Right ventricle myocardium superior (tissue), 1 donor: ENCODE data around the gene SPATS1. TPM values are rescaled to one million over a fixed set of nuclear protein-coding genes. Genes with fewer than 3 reads are reported as not detected.
"Not testable (repeated sequence)": the region's sequence is repeated elsewhere in the genome, so short reads cannot be mapped to it uniquely, and the experiment has no call there.

ENCODE experiments used
- ATAC-seq: fragments of 200-7000 bp; cut with Tn5 transposase; one replicate; pipeline ENCODE4 v1.9.1; 2020; ENCODE audit warnings: mild to moderate bottlenecking; ENCODE audit not compliant: poor library complexity
- DNase-seq: peaks from one replicate; pipeline ENCODE4 v3.0.0-alpha.2; 2020
- intact Hi-C: fragments of 100-400 bp; cut with DNase I; formaldehyde crosslinking; loops from one replicate; pipeline ENCODE4 v1.11.2; 2022
- total RNA-seq: library from RNA; stranded (reverse); fragmentation: NEBNext Ultra II Directional; extraction: Animal tissue kit (Norgen Biotek cat#: 25700); gene quantifications from one replicate; pipeline ENCODE4 v1.2.1, GENCODE V29; 2021
- donor health status: DM: no; HTN: yes; CAD: no; lungs with severe emphysema.

SPATS1 gene
- total RNA-seq, 1 donor from 2014 or later, result not detected

DNA sequence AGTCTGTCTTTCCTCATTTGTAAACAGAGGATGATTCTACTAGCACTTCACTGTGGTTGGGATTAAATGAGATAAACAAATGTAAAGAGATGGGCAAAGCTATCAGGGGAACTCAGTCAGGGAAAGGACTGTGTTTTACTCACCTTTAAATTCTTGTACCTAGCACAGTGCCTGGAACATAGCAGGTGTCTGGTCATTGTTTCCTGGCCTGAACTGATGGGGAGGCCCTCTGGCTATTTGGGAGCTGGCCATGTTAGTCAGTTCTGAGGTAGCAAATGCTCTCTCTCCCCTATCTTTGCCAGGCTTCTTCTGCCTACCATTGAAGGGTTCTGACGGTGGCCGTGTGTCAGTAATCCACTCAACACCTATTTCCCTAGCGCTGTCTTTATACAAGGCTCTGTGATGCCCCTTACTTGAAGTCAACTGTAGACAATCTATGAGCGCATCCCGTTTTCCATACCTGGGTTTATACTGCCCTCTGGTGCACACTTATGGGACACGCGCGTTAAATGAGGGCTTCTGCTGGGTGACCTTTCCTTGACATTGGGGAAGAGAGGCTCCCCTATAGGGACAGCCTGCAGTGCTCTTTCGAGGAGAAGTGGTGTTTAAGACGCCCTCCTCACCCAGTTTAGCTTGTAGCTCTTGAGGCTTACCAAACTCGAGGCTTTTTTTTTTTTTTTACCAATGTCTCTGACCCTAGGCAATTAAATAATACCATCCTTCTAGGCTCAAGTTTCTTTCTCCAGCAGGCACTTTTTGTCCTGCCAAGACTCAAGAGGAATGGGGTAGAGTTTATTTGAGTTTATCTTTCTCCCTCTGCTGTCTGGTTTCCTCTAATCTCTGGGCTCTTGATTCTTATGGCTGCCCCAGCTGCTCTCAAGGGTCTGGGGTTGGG lies 4.0 kb upstream of the SPATS1 start:
- peak; percentile 82 for ATAC-seq
- intact Hi-C loops, result loop anchor here (2.0 kb wide), 1 partner anchor 242 kb away; no protein-coding TSS in a partner anchor
- peak; percentile 55 for DNase-seq

DNA sequence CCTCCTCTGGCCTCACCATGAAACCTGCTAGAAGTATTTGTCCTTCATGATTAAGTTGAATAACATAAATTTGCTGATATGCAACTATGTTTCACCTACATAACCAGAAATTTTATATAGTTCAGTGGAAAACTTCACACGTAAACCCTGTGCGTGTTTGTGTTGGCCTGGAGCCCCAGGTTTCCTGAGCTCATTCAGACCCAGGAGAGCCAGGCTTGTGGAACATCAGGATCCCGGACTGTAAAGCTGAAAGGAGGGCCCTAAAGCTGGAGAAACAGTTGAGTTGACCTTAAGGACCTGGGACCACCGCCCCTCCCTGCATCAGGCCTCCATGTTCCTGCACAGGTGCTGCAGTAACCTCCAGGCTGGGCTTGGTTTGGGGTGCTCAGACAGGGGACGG lies 3.1 kb upstream of the SPATS1 start:
- DNase-seq, result no peak
- intact Hi-C loops, result loop anchor here (2.0 kb wide), 1 partner anchor 242 kb away; no protein-coding TSS in a partner anchor
- no peak for ATAC-seq

DNA sequence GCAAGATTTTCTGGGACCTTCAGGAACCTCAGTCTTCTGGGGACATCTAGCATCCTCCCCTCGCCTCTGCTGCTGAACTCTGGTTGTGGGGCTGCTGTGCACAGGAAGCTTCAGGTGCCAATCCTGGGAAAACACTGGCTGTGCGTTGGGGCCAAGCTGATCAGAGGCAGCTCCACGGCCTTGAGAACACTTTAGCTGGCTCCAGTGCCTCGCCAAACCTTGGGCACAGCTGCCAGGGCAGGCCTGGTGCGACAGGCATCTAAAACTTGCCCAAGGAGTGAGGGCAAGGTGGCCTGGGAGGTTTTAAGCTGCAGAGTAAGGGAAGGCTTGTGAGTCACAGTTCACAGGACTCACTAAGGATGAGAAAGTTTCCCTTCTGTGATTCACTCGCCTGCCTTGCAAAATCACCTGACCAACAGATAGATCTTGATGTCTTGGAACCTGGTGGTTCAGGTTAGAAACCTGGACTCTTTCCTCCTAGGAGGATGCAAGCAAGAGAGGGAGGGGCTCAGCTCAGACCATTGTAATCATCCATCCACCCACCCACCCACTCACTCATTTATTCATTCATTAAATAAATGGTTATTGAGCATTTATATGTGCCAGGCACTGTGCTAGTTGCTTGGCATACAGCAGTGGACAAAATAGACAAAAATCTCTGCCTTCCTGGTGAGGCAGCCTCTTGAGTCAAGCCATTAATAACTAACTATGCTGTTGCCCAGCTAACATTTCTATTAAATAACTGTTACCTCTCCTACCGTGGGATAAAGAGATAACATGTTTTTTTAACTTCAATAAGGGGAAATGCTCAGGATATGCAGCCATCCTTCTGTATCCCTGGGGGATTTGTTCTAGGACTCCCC lies 2.5 kb upstream of the SPATS1 start:
- no peak for DNase-seq
- ATAC-seq, result no peak
- intact Hi-C loops, result loop anchor here (2.0 kb wide), 1 partner anchor 243 kb away; no protein-coding TSS in a partner anchor

DNA sequence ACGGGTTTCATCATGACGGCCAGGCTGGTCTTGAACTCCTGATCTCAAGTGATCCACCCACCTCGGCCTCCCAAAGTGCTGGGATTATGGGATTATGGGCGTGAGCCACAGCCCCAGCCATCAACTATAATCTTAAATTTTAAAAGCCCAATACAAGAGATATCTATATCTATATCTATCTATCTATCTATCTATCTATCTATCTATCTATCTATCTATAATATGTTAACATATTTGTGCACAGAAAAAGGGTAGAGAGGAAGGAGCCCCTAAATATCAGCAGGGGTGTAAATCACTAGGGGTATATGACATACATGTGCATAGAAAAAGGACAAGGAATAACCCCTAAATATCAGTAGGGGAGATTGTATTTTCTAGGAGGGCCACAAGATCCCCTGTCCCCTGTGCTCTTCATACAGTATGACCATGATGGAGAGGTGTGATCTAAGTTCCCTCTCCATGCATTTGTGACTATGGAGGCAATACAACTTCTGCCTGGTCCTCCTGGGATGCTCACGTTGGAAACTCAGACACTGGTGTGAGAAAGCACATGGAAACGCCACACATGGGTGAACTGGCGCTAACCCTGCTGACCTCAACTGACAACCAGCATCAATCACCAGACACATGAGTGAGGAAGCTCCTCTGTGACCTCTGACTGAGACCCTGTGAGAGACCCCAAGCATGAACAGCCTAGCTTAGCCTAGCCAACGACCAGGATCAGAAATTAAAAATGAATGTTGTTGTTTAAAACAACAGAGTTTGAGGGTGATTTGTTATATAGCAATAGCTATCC lies 1.2 kb upstream of the SPATS1 start:
- intact Hi-C loops, result no loop called here
- DNase-seq, result no peak
- ATAC-seq, result no peak

DNA sequence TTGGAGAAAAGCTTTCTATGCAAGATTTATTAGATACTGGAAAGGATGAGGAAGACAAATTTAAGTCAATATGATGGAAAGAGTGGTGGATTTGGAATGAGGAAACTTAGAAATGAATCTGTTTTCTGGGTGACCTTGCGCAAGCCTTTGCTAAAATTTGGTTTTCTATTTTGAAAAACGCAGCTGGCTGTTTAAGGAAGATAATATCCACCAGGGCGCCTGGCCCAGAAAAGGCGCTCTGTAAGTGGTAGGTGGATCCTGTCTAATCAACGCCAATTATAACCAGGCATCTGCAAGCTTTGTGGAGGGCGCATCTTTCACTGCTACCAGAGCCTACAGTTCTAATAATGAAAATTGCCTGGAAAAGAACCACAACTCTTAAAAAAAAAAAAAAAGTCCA lies 398 bp upstream of the SPATS1 start:
- intact Hi-C loops, result no loop called here
- ATAC-seq (peak; percentile 52), DNase-seq (peak; percentile 43)

DNA sequence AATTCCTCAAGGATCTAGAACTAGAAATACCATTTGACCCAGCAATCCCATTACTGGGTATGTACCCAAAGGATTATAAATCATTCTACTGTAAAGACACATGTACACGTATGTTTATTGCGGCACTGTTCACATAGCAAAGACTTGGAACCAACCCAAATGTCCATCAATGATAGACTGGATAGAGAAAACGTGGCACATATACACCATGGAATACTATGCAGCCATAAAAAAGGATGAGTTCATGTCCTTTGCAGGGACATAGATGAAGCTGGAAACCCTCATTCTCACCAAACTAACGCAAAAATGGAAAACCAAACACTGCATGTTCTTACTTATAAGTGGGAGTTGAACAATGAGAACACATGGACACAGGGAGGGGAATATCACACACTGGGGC lies 4.4 kb downstream of the SPATS1 start:
- DNase-seq, intact Hi-C loops, ATAC-seq: not testable (repeated sequence)

DNA sequence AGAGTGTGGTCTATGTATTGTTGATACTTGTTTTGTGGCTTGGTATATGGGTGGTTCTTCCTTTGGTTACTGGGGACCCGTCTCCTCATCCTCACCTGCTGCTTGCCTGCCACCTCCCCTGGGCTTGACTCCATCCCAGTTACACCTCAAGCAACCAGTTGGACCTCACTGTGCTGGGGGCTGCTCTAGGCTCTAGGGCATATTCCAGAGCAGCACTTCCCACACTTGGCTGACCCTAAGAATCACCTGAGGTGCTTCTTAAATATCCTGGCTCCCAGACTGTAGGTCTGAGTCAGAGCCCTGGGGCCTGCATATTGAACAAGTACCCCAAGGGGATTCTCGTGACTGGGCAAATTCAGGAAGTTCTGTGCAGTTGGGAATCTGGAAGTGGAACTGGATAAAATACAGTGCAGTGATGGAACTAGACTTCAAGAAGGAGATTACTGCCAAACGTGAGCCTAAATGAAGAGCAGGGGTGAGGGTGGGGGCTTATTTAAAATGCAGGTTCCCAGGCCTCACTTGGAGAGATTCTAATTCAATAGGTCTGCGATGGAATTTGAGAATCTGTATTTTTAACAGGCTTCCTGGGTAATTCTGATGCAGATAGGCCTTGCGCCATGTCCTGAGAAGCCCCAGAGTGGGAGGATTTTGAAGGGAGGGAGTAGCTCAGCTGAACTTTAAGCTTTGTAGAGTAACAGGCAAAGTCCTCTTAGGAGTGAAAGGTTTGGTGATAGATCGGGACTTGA lies 7.6 kb downstream of the SPATS1 start:
- DNase-seq (no peak), ATAC-seq (no peak)
- intact Hi-C loops, result no loop called here

DNA sequence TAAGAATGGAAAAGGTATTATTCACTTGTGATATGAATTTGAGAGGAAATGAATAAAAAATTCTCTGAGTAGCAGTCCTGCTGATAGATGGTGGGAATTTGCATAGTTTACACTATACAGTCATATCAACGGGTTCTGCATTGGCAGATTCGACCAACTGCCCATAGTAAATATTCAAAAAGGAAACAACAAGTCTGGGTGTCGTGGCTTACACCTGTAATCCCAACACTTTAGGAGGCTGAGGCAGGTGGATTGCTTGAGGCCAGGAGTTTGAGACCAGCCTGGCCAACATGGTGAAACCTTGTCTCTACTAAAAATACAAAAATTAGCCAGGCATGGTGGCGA lies 8.2 kb downstream of the SPATS1 start:
- intact Hi-C loops, ATAC-seq, DNase-seq: not testable (repeated sequence)

DNA sequence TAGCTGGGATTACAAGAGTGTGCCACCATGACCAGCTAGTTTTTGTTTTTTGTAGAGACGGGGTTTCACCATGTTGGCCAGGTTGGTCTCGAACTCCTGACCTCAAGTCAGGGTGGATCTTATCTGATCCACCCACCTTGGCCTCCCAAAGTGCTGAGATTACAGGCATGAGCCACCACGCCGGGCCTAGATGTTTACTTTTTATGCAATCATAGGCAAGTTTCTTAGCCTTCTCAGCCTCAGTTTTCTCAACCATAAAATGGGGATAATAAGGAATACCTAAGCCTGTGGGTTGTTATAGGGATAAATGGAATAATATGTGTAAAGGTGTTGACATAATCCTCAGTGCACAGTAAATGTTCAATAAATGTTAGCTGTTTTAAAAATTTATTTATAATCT lies 9.8 kb downstream of the SPATS1 start:
- no peak for DNase-seq
- intact Hi-C loops, result no loop called here
- ATAC-seq, result no peak

DNA sequence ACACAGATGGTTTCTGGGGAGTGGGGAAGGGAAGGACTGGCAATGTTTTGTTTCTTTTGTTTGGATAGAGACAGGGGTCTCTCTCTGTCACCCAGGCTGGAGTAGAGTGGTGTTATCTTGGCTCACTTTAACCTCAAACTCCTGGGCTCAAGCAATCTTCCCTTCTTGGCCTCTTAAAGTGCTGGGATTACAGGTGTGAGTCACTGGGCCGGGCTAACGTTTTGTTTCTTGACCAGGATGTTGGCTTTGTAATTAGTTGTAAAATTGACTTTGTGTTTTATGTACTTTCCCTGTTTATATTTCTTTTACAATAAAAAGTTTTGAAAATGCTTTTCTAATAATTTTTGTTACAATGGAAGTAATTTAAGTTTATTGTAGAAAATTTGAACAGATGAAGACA lies 10.9 kb downstream of the SPATS1 start:
- intact Hi-C loops, result no loop called here
- DNase-seq, result no peak
- ATAC-seq, result no peak

DNA sequence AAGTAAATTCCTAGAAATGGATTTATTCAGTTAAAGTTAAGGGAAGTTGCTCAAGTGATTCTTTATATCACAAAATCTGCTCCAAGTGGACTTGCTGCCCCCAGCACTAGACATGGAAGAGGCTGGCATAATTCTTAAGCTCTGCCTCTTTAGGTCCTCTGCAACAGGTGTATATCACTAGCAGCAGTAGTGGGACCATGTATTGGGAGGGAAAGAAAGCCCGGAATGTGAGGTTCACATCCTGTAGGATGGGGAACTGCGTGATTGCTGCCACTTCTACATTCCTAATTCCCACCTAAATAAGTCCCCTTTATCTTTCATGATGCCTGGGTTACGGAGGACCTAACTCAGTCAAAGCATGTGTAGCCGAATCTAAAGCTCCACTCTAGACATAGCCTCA lies 13.2 kb downstream of the SPATS1 start:
- DNase-seq, result no peak
- intact Hi-C loops, result no loop called here
- no peak for ATAC-seq

DNA sequence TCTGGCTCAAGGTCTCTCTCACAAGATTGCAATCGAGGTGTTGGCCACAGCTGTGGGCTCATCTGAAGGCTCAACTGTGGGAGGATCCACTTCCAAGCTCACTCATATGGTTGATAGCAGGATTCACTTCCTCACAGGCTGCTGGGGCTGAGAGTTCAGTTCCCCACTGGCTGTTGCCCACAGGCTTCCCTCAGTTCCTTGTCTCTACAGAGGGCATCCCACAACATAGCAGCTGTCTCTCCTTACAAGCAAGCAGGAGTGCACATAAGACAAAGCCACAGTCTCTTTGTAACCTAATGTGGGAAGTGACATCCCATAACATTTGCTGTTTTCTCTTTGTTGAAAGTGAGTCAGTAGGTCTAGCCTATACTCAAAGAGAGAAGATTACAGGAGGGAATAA lies 14.0 kb downstream of the SPATS1 start:
- intact Hi-C loops, result no loop called here
- ATAC-seq, result no peak
- no peak for DNase-seq

DNA sequence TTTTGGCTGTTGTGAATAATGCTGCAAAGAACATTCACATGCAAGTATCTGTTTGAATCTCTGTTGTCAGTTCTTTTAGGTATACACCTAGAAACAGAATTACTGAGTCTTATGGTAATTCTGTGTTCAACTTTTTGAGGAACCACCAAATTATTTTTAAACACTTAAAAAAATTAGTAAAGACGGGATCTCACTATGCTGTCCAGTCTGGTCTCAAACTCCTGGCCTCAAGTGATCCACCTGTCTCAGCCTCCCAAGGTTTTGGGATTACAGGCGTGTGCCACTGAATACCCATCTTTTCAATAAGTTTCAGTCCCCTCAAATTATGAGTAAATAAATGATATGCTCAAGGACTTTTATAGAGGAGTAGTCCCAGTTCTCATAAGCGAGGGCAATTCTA lies 17.5 kb downstream of the SPATS1 start:
- DNase-seq (no peak), ATAC-seq (no peak)
- intact Hi-C loops, result no loop called here

DNA sequence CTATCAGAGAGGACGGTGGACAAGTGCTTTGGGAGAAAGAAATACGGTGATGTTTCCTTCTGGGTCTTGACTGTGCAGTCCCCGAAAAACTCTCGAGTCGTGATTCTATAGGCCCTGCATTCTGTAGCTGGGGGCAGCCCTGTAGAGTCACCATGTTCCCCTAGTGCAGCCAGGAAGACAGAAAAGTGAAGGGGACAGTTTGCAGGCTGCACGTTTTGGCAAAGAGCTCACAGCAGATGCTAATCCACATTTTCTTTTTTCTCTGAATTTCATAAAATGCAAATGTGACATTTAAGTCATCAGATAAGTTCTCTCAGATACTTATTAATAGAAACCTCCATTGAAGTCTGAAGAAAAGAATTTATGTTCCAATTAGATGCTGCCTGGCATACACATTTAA lies 19.5 kb downstream of the SPATS1 start:
- intact Hi-C loops, result no loop called here
- ATAC-seq, result no peak
- no peak for DNase-seq

DNA sequence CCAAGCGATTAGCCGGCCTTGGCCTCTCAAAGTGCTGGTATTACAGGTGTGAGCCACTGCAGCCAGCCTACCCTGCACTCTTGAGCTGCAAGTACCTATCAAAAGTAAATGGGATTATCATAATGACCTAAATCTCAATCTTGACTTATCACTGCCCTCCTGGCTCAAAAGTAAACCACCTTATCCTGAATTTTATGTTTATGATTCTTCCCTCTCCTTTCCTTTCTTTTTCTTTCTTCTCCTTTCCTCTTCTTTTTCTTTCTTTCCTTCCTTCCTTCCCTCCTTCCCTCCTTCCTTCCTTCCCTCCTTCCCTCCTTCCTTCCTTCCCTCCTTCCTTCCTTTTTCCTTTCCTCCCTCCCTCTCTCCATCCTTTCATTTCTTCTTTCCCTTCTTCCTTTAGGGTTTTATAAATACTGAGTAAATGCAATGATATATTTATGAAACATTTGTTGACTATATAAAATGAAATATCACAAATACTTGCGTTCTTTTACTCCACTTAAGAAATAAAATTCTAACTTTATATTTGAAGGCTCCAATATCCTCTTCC lies 21.0 kb downstream of the SPATS1 start:
- ATAC-seq (no peak), DNase-seq (no peak)
- intact Hi-C loops, result no loop called here

DNA sequence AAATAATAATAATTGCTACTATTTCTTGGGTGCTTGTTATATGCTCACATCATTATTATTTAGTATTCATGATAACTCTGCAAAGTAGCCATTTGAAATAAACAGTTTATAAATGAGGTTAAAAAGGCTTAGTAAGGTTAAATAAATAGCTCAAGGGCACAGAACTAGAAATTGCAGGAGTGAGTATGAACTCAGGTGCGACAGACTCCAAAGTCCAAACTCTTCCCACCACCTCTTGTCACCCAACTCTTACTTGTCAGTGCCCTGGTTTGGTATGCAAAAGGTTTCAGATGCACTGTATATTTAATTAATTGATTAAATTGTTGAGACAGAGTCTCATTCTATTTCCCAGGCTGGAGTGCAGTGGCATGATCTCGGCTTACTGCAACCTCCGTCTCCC lies 24.3 kb downstream of the SPATS1 start:
- no peak for ATAC-seq
- intact Hi-C loops, result no loop called here
- no peak for DNase-seq

DNA sequence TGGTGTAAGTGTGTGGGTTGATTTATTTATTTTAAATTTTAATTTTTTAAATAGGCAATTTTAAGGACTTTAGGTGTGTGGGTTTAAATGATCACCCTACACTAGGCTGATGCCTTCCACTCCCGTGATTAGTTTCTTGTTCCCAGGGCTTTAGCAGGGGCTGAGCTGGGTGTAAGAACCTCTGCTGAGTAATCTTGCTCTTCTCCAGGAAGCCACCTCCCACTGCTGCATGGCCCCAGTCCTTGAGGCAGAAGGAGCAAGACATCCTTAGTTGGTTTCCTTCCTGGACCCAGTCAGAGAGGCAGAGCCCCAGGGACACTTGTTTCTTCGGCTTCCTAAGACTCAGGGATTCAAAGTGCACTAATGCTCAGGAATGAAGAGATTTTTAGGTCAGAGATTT lies 25.2 kb downstream of the SPATS1 start:
- intact Hi-C loops, result no loop called here
- DNase-seq (no peak), ATAC-seq (no peak)

DNA sequence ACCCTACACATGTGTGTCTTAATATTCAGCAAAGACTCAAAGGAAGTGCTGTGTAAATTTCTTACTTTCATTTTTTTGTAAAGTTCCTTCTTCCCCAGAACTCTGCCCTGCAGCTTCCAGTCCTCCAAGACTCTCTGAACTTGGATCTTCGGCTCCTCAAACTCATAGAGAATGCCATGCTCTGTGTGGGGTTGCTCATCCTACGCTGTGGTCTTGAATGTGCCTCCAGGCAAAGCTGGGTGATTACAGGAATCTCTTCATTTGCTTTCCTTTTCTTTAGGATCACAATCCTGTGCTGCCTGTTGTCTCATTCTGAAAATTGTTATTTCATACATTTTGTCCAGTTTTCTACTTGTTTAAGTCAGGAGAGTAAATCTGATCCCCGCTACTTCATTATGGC lies 30.6 kb downstream of the SPATS1 start:
- ATAC-seq, result no peak
- intact Hi-C loops, result no loop called here
- DNase-seq, result no peak
